GM18498 (cell line): ENCODE results near the gene PRDX1.

Experiments
- ATAC-seq: cut with Tn5 transposase; IDR thresholded peaks from one replicate; pipeline ENCODE4 v1.9.1; 2021; ENCODE audit warnings: mild to moderate bottlenecking, moderate library complexity; ENCODE audit not compliant: unreplicated experiment

PRDX1 gene

GRCh38 chr1:45470306-45470798 is 51.3 kb downstream of the PRDX1 start:
- ATAC-seq, result no peak

GRCh38 chr1:45467353-45467752 is 54.3 kb downstream of the PRDX1 start:
- ATAC-seq, result peak; percentile 59

GRCh38 chr1:45465277-45465676 is 56.4 kb downstream of the PRDX1 start:
- no peak for ATAC-seq
